Measurements from ENCODE around the gene TSSK2. TPM values are rescaled to one million over a fixed set of nuclear protein-coding genes. Genes with fewer than 3 reads are reported as not detected.

The TSSK2 gene
- total and polyA plus RNA-seq, 2 experiments from 2014 or later, result not detected

DNA sequence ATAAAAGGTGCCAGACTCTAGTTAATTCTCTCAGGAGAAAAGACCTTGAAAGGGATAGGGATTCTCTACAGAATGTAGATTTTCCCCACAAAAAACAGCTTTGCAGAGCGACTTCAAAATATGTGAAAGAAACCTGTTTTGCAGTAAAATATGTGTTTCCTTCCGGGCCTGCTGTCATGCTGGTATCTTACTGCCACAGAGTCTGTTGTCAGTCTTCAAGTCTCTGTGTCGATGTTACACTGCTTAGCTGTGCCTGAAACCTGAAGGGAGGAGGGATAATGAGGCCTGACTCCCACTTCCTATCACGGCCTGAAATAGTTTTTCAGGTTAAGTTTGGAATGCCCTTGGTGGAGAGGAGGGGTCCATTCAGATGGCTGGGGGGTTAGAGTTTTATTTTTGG lies 7.2 kb upstream of the TSSK2 start (continued):
- TF ChIP-seq, protein P1, sequence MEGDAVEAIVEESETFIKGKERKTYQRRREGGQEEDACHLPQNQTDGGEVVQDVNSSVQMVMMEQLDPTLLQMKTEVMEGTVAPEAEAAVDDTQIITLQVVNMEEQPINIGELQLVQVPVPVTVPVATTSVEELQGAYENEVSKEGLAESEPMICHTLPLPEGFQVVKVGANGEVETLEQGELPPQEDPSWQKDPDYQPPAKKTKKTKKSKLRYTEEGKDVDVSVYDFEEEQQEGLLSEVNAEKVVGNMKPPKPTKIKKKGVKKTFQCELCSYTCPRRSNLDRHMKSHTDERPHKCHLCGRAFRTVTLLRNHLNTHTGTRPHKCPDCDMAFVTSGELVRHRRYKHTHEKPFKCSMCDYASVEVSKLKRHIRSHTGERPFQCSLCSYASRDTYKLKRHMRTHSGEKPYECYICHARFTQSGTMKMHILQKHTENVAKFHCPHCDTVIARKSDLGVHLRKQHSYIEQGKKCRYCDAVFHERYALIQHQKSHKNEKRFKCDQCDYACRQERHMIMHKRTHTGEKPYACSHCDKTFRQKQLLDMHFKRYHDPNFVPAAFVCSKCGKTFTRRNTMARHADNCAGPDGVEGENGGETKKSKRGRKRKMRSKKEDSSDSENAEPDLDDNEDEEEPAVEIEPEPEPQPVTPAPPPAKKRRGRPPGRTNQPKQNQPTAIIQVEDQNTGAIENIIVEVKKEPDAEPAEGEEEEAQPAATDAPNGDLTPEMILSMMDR (conservative IDR thresholded peaks at IDR 0.05; ENCODE audit: low read depth in 2 of 2), result no peak

DNA sequence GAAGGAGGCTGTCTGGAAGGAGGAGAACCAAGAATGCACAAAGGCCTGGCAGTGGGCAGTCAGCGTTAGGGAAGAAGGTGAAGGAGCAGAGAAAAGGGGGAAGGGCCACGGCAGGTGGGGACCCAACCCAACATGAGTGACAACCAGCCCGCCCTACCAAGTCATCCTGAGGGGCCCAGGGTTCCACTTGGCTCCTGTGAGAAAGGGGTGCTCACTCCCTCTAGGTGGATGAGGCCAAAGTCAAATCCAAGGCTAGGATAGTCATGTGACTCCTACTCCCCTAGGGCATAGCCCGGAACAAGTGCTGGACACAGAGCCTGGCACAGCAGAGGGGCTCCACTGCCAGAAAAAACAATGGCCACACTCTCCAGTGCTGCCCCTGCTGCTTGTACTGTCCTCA lies 6.7 kb upstream of the TSSK2 start:
- DNase-seq (ENCODE audit: low spot score), result no peak
- no peak for ATAC-seq
- Mint-ChIP-seq H3K9me3 (no peaks in the 10 kb centered on the region), H3K36me3 (ENCODE audit: low read depth) (no peaks in the 10 kb centered on the region; the same call in 2 of the 3 replicates), H3K4me1 (peaks cover 29% of the 10 kb centered on the region), H3K4me3 (no peak overlapping the region; the same call in 2 of the 3 replicates), H3K27ac (no peak overlapping the region), H3K27me3 (ENCODE audit: insufficient read depth, low read depth, poor library complexity) (peaks cover 25% of the 10 kb centered on the region)
- no peak overlapping the region for H3K4me3 ChIP-seq
- no peak overlapping the region for H3K4me2 ChIP-seq
- H2AFZ ChIP-seq, result no peak overlapping the region
- H3K36me3 ChIP-seq (ENCODE audit: insufficient read depth), result no peaks in the 10 kb centered on the region
- H3K27me3 ChIP-seq (ENCODE audit: insufficient read depth), result no peaks in the 10 kb centered on the region
- peaks cover 16% of the 10 kb centered on the region for H3K4me1 ChIP-seq (ENCODE audit: insufficient read depth)
- H3K79me2 ChIP-seq (replicated peaks; ENCODE audit: insufficient read depth), result peaks cover 24% of the 10 kb centered on the region
- no peaks in the 10 kb centered on the region for H3K9me2 ChIP-seq (ENCODE audit: insufficient read depth)
- H3F3A ChIP-seq (replicated peaks; ENCODE audit: low read depth), result peaks cover 4% of the 10 kb centered on the region; the same call in 1 of the 2 replicates
- TF ChIP-seq STAT1 (IDR thresholded peaks at IDR 0.05; ENCODE audit: unreplicated experiment) (no peak), ZNF114 (CRISPR knock-in tag; IDR thresholded peaks at IDR 0.05) (no peak), EZH2 (IDR thresholded peaks at IDR 0.05; ENCODE audit: low read depth, unreplicated experiment) (no peak), CREB1 (CRISPR knock-in tag; IDR thresholded peaks at IDR 0.05; ENCODE audit: low read depth) (no peak), NANOG (IDR thresholded peaks at IDR 0.05; ENCODE audit: borderline replicate concordance) (no peak), ZNF331 (CRISPR knock-in tag; IDR thresholded peaks at IDR 0.05; ENCODE audit: low read depth) (no peak), JUNB (IDR thresholded peaks at IDR 0.05; ENCODE audit: unreplicated experiment) (no peak)
- TF ChIP-seq, protein P2, sequence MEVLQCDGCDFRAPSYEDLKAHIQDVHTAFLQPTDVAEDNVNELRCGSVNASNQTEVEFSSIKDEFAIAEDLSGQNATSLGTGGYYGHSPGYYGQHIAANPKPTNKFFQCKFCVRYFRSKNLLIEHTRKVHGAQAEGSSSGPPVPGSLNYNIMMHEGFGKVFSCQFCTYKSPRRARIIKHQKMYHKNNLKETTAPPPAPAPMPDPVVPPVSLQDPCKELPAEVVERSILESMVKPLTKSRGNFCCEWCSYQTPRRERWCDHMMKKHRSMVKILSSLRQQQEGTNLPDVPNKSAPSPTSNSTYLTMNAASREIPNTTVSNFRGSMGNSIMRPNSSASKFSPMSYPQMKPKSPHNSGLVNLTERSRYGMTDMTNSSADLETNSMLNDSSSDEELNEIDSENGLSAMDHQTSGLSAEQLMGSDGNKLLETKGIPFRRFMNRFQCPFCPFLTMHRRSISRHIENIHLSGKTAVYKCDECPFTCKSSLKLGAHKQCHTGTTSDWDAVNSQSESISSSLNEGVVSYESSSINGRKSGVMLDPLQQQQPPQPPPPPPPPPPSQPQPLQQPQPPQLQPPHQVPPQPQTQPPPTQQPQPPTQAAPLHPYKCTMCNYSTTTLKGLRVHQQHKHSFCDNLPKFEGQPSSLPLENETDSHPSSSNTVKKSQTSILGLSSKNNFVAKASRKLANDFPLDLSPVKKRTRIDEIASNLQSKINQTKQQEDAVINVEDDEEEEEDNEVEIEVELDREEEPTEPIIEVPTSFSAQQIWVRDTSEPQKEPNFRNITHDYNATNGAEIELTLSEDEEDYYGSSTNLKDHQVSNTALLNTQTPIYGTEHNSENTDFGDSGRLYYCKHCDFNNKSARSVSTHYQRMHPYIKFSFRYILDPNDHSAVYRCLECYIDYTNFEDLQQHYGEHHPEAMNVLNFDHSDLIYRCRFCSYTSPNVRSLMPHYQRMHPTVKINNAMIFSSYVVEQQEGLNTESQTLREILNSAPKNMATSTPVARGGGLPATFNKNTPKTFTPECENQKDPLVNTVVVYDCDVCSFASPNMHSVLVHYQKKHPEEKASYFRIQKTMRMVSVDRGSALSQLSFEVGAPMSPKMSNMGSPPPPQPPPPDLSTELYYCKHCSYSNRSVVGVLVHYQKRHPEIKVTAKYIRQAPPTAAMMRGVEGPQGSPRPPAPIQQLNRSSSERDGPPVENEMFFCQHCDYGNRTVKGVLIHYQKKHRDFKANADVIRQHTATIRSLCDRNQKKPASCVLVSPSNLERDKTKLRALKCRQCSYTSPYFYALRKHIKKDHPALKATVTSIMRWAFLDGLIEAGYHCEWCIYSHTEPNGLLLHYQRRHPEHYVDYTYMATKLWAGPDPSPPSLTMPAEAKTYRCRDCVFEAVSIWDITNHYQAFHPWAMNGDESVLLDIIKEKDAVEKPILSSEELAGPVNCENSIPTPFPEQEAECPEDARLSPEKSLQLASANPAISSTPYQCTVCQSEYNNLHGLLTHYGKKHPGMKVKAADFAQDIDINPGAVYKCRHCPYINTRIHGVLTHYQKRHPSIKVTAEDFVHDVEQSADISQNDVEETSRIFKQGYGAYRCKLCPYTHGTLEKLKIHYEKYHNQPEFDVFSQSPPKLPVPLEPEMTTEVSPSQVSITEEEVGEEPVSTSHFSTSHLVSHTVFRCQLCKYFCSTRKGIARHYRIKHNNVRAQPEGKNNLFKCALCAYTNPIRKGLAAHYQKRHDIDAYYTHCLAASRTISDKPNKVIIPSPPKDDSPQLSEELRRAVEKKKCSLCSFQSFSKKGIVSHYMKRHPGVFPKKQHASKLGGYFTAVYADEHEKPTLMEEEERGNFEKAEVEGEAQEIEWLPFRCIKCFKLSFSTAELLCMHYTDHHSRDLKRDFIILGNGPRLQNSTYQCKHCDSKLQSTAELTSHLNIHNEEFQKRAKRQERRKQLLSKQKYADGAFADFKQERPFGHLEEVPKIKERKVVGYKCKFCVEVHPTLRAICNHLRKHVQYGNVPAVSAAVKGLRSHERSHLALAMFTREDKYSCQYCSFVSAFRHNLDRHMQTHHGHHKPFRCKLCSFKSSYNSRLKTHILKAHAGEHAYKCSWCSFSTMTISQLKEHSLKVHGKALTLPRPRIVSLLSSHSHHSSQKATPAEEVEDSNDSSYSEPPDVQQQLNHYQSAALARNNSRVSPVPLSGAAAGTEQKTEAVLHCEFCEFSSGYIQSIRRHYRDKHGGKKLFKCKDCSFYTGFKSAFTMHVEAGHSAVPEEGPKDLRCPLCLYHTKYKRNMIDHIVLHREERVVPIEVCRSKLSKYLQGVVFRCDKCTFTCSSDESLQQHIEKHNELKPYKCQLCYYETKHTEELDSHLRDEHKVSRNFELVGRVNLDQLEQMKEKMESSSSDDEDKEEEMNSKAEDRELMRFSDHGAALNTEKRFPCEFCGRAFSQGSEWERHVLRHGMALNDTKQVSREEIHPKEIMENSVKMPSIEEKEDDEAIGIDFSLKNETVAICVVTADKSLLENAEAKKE (CRISPR knock-in tag; IDR thresholded peaks at IDR 0.05), result no peak
- TF ChIP-seq, protein P1 (conservative IDR thresholded peaks at IDR 0.05; ENCODE audit: low read depth in 2 of 2), result no peak
- no peak overlapping the region for H3K27ac ChIP-seq (ENCODE audit: low read depth)
- peaks cover 21% of the 10 kb centered on the region for H4K20me1 ChIP-seq (replicated peaks; ENCODE audit: insufficient read depth)

Data from GM23338 (cell line).